ENCODE measurements around the gene GAK.

DNA sequence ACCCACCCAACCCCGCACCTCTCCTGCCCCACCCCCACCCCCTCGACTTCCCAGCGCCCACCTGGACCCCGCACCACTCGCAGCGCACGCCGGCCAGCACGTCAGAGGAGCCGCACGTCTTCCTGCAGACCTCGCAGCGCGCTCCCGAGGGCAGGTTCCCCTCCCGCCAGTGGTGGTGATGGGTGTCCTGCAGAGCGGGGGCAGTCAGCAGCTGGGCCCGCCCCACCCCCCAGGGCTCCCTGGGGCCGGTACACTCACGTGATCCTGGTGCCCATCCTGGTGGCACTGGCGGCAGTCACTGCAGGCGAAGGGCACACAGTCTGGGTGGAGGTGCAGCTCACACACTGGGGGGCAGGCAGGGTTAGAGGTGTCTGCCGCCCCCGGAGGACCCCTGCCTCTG, 36.1 kb upstream of the GAK start:
- TF ChIP-seq POLR2A (IDR thresholded peaks at IDR 0.05), result no peak
- TF ChIP-seq, protein P1, sequence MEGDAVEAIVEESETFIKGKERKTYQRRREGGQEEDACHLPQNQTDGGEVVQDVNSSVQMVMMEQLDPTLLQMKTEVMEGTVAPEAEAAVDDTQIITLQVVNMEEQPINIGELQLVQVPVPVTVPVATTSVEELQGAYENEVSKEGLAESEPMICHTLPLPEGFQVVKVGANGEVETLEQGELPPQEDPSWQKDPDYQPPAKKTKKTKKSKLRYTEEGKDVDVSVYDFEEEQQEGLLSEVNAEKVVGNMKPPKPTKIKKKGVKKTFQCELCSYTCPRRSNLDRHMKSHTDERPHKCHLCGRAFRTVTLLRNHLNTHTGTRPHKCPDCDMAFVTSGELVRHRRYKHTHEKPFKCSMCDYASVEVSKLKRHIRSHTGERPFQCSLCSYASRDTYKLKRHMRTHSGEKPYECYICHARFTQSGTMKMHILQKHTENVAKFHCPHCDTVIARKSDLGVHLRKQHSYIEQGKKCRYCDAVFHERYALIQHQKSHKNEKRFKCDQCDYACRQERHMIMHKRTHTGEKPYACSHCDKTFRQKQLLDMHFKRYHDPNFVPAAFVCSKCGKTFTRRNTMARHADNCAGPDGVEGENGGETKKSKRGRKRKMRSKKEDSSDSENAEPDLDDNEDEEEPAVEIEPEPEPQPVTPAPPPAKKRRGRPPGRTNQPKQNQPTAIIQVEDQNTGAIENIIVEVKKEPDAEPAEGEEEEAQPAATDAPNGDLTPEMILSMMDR (IDR thresholded peaks at IDR 0.05), result no peak

Measured in right lobe of liver (tissue), 4 donors.